ENCODE data around the gene SYTL5.
A peak's percentile ranks its signal among the peaks of the same experiment; 100 is the strongest.
"Not testable (repeated sequence)": the region's sequence is repeated elsewhere in the genome, so short reads cannot be mapped to it uniquely, and the experiment has no call there.

SYTL5 gene

DNA sequence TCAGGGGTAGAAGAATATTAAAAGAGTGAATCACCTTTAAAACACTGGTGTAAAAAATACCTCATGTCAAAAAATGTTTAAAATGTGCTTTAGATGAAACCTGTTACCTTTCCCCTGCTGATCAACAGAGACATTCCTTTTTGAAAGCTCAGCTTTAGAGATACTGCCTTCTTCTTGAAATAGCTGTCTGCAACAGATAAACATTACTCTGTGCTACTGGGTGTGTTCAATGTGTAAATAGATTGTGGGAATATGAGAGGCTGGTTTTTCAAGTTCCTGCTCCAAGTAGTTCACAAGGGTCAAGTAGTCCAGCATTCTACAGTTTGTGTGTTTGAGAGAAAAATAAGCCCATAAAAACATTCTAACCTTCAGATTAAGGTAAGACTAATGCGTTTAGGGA, at the start of gene SYTL5:
SYTL5 (plus strand) TSS at position 263 of the 400 bp plus-strand sequence. CDS start 27,337 bp downstream, outside the sequence.
- DNase-seq: no peak

DNA sequence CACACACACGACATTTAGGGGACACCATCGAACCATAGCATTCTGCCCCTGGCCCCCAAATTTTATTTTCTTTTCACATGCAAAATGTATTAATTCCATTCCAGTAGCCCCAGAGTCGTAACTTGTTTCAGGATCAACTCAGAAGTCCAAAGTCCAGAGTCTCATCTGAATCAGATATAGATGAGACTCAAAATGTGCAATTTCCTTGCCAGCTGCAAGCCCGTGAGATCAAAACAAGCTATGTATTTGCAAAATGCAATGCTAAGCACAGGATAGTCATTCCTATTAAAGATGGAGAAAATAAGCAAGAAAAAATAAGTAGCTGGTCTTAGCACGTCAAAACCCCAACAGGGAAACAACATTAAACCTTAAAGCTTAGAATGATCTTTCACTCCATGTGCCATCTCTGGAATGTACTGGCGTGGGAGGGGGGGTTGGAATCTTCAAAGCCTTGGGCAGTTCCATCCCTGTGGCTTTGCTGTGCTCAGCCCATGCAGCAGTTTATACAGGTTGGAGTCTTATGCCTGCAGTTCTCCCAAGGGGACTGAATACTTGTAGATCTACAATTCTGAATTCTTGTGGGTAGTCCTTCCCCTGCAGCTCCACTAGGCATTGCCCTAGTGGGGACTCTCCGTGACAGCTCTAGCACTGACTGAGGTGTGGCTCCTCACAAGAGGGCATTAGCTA, 47.7 kb upstream of the SYTL5 start:
- DNase-seq: no peak

DNA sequence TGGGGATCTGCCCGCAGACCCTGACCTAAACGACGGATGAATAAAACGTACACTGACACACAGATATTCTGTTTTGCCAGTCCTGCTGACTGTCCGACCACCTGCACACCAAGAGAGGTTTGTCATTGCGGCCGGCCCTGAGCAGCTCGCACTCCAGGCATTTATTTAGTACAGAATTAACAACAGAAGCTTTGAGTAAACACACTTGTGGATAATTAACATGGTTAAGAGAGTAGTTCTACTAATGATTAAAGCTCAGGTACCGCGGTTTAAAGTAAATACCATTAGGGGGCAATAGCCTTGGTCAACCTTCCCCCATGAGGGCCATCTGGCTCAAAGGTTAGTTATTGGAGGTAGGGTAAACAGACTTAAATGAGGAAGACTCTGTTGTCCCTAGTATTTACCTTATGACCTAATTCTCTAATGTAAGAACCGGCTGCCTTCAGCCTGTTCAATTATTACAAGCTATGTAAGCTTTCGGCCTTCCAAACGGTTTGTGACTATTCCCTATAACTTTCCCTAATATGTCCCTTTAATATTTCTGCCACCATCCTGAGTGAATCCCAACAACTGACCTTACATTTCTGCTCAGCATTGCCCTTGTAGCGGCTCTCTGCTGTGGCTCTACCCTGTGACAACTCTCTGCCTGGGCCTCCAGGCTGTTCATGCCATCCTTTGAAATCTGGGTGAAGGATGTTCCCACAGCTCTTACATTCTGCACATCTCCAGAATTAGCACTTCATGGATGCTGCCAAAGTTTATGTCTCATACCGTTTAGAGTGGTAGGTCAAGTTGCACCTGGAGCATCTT, 46.9 kb upstream of the SYTL5 start:
- no peak for DNase-seq

DNA sequence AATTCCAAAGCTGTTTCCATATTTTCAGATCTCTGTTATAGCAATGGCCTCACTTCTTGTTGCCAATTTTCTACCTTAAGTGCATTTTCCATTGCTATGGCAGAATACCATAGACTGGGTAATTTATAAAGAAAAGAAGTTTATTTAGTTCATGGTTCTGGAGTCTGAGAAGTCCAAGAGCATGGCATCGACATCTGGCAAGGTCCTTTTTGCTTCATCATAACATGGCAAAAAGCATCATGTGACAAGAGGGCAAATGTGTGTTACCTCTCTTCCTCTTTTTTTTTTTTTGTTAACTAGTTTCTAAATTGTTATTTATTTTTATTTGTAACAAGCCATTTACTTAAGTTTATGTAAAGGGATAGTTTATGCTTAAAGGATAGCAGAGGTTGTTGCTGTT, 45.2 kb upstream of the SYTL5 start:
- no peak for DNase-seq

DNA sequence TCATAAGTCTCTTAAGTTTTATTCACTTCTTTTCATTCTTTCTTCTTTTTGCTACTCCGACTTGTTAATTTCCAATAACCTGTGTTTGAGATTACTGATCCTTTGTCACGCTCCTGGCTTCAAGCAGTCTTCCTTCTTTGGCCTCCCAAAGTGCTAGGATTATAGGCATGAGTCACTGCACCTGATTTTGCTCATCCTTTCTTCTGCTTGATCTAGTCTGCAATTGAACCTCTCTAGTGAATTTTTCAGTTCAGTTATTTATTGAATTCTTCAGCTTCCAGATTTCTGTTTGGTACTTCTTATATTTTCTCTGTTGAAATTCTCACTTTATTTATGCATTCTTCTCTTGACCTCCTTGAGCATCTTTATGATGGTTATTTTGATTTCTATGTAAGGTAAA, 38.6 kb upstream of the SYTL5 start:
- DNase-seq: no peak

DNA sequence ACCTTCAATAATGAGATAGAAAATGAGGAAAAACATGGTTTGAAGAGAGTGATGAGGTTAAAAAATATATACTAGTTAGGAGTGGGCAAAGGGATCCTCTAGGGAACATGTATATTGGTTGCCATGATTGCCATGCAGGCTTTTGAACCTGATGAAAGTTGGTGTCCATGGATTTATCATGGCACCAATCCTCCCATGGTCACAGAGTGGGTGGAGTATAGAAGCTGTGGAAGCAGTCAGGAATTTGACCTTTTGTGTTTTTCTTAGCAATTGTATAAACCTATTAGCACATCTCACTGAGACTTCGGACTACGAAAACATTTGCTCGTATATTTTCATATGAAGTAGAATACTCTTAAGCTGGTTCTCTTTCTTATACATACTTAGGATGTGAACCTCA, 30.9 kb upstream of the SYTL5 start:
- no peak for DNase-seq

DNA sequence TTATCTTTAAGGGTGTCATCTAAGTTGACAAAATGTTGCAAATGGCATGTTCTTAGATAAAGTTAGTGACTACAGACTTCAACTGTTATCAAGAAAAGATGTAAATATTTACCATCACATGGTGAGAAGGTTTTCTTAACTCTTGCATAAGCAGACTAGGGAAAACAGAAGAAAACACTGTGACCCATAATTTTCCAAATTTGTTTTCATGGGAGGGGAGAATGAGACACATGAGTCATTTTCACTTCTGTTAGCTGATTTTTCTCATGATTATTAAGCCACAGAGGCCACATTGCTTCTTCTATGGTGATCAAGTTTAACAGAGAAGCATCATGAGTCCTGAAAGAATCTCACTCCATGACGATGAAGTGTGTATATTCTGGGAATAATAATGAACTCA, 30.2 kb upstream of the SYTL5 start:
- DNase-seq: no peak

DNA sequence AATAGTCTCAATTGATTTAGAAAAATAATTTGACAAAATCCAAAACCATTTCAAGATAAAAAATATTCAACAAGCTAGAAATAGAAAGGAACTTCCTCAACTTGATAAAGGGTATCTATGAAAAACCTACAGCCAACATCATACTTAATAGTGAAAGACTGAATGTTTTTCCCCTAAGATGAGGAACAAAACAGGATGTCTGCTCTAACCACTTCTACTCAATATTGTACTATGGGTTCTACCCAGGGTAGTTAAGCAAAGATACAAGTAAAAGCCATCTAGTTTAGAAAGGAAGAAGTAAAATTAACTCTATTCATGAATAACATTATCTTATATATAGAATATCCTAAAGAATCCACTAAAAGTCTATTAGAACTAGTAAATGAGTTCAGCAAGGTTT, 21.5 kb upstream of the SYTL5 start:
- no peak for DNase-seq

DNA sequence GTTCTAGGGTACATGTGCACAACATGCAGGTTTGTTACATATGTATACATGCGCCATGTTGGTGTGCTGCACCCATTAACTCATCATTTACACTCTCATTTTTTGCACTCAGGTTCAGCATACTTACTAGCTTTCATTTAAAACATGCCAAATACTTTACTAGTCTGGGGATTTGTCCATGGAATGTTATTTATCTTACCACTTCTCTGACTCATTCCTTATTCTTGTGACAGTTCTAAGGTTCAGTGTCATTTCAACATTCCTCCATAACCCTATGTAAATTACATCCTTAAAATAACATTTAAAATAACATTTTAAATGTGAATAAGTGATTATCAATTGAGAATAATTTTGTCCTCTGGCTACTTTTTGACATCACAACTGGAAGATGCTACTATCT, 19.5 kb upstream of the SYTL5 start:
- DNase-seq: no peak

DNA sequence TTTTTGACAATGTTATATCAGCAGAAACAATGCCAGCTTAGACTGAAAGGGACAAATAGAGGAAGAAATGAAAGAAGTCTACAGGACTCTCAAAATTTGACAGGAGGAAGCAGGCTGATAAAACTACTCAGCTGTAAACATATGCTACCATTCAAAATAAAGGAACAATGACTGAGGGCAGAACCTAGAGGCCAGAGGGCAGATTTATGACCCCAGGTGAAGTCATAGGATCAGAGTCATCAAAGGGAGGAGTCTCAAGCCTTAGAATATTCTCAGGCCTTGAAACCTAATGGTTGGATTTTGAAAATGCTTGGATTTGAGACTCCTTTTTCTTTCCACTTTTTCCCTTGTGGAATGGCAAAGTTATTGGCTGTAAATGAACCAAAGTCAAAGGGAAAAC, 17.0 kb upstream of the SYTL5 start:
- no peak for DNase-seq

DNA sequence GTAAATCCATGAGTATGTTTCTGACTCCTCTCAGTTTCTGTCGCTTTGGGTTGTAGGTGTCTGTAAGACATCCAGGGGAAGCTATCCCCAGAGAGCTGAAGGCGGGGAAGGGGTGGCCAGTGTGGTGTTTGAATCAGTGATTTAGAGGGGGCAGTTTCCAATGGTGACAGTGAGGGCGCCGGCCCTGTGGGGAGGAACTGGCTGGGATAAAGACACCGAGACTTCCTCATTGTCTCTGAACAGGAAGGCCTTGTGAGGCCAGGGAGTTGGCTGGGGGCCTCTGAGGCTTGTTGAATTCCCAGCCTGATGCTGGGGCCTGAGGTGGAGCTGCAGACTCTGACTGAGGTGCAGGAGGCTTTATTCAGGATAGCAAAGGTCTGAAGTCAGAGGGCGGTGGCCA, 15.1 kb upstream of the SYTL5 start:
- not testable (repeated sequence) for DNase-seq

DNA sequence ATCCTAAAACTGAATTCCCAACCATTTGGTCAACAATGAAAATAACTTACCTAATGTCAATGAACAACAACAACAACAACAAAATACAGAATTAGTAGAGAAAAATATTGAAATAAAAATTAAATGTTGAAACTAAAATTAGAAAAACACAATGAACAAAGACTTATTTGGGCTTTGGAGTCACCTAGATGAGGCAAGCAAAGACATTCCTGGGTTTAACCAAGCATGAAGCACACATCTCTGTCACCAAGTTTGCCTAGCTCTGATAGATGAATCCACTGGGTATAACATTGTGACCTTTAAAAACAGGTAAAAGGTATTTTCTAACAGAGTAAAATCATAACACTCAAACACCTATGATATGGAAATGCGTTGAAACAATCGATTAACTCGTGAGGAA, 13.2 kb upstream of the SYTL5 start:
- no peak for DNase-seq

DNA sequence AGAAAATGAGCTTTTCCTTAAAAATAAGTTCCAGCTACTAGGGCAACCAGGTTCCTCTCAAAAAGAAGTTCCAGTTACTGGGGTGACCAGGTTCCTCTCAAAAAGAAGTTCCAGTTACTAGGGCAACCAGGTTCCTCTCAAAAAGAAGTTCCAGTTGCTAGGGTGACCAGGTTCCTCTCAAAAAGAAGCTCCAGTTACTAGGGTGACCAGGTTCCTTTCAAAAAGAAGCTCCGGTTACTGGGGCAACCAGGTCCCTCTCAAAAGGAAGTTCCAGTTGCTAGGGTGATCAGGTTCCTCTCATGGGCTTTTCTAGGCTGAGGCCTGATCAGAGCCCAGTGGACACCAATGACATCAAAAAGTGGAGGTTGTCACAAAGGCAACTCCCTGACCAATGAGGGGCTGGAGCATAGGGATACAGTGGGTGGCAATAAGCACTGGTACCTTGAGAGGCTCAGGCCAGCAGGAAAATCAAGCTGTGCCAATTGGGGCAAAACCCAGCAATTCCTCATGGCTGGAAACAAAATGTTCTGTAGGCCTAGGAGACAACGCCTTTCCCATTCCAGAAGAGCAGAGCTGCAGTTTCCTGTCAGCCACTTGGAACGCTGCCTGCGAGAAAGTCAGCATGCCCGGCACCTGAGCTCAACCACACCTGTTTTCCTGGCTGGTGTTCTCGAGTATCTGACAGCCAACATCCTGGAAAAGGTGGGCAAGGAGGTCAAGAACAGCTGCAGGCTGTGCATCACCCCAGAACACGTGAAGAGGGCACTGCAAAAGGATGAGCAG, 12.3 kb upstream of the SYTL5 start:
- DNase-seq: peak; percentile 5 to 40

DNA sequence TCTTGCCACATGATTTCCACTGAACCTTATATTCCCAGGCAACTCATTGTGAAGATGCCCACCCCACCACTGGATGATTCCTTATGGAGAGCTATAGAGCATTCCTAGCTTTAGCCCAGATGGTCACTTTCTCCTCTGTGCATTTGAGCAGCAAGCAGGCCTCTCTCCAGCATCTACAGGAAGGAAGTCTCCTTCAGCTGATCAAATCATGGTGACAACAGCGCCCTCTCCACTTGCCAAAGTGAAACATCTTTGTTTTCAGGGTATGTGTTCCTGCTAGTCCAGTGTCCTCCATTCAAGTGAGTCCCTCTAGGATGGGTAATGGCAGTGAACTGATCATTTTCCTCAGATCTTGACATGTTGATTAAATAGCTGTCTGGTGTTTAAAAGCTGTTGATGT, 10.9 kb upstream of the SYTL5 start:
- no peak for DNase-seq

DNA sequence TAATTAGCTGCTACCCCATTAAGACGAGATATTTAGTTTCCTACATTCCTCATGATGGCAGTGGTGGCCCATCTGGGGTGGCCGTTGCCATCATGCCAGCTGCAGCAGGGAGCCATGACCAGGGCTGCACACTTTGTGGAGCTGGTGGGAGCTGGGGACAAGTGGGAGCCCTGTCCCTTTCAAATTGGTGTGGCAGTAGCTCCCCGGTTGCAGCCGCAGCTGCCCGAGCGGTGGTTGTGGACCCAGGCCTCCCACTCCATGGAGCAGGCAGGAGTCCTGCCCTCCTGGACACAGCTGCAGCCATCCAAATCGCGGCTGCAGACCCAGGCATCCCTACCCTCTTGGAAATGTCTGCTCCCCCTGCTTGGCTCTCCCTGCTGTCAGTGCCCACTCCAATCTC, 9.3 kb upstream of the SYTL5 start:
- DNase-seq: no peak

DNA sequence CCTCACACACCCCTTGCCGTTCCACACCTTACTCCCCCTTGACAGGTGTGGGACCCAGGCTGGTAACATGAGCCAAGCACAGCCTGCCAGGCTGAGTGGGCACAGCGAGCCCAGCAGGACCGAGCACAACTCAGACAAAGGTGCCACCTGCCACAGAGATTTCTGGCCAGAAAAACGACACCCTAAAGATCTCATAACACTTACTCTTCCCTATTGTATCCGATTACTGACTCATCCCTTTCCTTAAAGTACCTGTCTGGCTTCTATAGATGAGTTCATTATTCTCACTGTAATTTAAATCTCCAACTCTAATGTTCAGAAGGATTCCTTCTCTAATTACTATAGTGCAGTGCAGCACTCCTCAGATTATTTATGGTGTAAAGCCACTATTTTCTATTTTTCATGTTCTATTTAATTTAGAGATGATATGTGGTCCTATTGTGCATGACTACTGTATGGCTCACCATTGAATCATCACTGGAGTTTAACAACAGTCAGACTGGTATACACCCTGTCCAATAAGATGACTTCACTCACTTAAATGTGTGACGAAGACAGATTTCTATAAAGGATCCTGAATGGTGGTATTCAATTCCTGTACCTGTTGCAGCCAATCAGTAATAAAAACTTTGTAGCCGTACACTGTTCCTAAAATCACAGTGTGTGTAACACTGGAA, 7.6 kb upstream of the SYTL5 start:
- DNase-seq: no peak

DNA sequence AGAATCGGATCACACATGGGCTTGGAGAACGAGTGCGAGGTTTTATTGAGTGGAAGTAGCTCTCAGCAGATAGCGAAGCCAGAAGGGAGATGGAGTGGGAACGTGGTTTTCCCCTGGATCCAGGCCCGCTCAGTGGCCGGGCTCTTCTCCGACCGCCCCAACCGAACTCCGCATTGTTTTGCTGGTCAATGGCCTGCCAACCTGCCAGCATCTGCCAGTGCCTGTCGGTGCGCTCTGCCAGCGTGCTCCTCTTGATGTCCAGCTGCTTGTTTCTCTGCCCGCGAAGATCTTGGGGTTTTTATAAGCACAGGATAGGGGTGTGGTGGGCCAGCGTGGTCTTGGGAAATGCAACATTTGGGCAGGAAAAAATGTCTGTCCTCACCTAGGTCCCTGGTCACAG, 5.6 kb upstream of the SYTL5 start:
- no peak for DNase-seq

DNA sequence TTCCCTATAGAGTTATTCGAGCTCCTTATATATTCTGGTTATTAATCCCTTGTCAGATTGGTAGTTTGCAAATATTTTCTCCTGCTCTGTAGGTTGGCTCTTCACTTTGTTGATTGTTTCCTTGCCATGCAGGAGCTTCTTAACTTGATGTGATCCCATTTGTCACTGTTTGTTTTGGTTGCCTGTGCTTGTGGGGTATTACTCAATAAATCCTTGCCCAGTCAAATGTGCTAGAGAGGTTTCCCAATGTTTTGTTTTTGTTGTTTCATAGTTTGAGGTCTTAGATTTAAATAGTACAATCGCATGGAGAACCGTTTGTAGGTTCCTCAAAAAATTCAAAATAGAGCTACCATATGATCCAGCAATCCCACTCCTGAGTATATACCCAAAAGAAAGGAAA, 2.3 kb upstream of the SYTL5 start:
- DNase-seq: no peak

DNA sequence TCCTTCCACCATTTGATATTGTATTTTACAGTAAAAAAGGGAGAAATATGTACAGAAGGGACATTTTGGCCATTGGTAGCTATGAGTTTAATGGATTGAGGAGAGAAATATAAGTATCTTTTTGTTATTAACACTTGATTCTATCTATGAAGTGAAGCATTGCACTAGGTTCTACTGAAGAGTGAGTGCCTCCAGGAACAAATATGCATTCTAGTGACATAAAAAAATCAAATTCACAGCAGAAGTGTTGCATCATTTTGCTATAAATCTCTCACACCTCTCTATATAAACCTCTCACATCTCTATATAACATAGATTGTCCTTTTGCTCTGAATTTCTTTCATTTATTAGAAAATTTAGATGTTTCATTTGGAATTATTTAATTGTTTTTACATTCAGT, 425 bp downstream of the SYTL5 start:
- DNase-seq: no peak

DNA sequence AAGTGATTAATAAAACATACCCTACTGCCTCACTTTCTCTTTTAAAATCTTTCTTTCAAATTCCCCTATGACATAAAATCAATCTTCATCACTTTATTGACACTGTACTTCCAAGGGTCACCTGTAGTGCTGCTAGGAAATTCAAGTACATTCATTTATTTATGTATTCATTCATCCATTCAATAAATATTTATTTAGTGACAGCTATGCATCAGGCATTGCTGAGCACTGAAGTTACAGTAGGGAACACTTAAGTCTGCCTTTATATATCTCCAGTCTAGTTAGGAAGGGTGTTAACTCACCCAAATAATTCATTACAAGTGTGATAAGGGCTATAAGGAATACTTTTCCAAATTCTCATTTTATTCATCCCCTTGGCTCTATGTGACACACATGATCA, 2.3 kb downstream of the SYTL5 start:
- DNase-seq: no peak

DNA sequence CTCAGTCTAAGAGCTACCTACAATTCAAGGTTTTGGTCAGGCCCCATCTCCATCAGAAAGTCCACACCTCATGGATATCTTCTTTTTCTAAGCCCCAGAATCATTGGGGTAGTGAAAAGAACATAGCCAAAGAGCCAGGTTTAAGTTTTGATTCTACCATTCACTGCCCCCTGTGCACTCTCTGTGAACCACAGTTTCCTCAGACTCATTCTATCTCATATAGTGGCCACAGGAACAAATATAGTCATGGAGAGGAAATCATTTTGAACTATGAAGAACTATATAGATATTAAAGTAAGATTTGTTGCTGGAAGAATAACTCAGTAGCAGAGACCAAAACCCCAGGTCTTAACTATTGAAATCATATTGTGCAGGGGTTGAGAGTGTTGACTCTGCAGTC, 3.3 kb downstream of the SYTL5 start:
- DNase-seq: no peak

DNA sequence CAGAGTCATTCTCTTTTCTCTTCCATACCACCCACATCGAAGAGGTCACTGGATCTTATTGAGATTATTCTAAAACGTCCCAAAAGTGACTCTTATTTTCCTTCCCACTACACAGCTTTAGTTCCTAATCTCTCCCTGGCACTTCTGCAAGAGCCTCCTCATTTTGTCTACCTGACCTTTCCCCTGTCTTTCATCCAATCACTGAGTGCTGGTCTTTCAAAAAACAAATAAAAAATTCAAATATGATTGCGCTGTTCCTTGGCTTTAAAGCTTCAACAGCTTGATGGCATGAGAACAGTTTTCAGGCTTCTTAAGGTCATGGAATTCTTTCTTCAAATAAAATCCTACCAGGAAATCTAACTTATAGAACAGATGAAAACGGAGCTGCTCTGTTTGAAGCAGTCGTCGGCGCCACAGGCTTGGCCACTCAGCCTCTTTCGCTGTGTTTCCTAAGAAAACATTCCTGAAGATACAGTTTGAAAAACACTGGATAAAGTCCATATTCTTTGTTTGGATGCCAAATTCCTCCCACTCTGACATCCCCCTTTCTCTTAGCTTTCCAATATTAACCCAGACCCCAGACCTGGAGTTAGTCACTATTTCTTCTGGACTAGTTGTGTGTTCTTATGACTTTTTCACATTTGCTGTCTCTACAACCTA, 12.5 kb downstream of the SYTL5 start:
- DNase-seq: no peak

DNA sequence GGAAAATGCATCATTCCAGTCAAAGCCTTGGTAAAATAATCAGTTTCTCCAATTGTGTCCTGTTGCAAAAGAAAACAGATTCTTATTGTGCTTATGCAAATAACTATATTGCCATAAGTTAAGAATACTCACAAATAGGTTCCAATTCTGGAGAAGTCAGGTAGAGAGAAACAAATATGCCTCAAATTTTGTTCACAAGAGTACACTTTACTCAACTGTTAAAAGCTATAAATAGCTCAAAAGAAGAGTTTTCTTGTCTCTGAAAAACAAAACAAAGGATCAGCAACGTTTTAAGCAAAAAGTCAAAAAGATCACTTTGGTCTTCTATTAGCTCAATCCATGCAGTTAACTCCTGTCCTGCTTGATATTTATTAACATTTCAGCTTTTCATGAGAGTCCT, 21.9 kb downstream of the SYTL5 start:
- DNase-seq: no peak
